Esophagus muscularis mucosa (tissue), 4 donors: ENCODE measurements around the gene PRKAR1B. TPM values are rescaled to one million over a fixed set of nuclear protein-coding genes. Genes with fewer than 3 reads are reported as not detected.

Source experiments
- DNase-seq: peaks from one replicate; pipeline ENCODE4 v3.0.0-alpha.2; 2017; ENCODE audit errors: extremely low spot score
- H3K27ac ChIP-seq, 4 donors: fragments of 200-600 bp; sonication (generic); replicated peaks in 1 of 4; 1 replicate in 3 of 4; 2 replicates in 1 of 4; pipeline ENCODE4 v1.5.1; 2016 to 2019; ENCODE audit warnings: mild to moderate bottlenecking in 1 of 4
- H3K27me3 ChIP-seq, 4 donors: fragments of 200-600 bp; sonication (generic); one replicate each; pipeline versions ENCODE4 v1.5.1 to v1.6.0; 2016 to 2019
- H3K36me3 ChIP-seq, 4 donors: fragments of 200-600 bp; sonication (generic); one replicate each; pipeline ENCODE4 v1.5.1; 2016 to 2019
- H3K4me1 ChIP-seq, 4 donors: fragments of 200-600 bp; sonication (generic); one replicate each; pipeline ENCODE4 v1.5.1; 2016 to 2019
- H3K4me3 ChIP-seq, 4 donors: fragments of 200-600 bp; sonication (generic); 1 replicate in 2 of 4; 2 replicates in 2 of 4; pipeline ENCODE4 v1.5.1; 2016 to 2019; ENCODE audit warnings: mild to moderate bottlenecking in 4 of 4, moderate library complexity in 1 of 4
- H3K9me3 ChIP-seq, 4 donors: fragments of 200-600 bp; sonication (generic); 1 replicate in 3 of 4; 2 replicates in 1 of 4; pipeline ENCODE4 v1.5.1; 2016 to 2019
- CTCF ChIP-seq, 3 experiments: fragments of 200-600 bp in 2 of 3; fragments of 450-650 bp in 1 of 3; sonication (generic) in 2 of 3; IDR thresholded peaks; one replicate each; pipeline ENCODE4 v1.5.1; 2017 to 2019; ENCODE audit warnings: antibody characterized with exemption in 3 of 3, mild to moderate bottlenecking in 2 of 3, moderate library complexity in 1 of 3
- EP300 ChIP-seq: sonication (generic); formaldehyde crosslinking; IDR thresholded peaks from one replicate; pipeline ENCODE4 v1.6.1; 2017; ENCODE audit warnings: antibody characterized with exemption
- POLR2A ChIP-seq: fragments of 450-650 bp; IDR thresholded peaks from one replicate; pipeline ENCODE4 v1.6.1; 2017; ENCODE audit warnings: antibody characterized with exemption, moderate library complexity, mild to moderate bottlenecking, low read depth
- POLR2AphosphoS5 ChIP-seq, 2 donors: sonication (generic); formaldehyde crosslinking; IDR thresholded peaks; one replicate each; pipeline ENCODE4 v1.6.1; 2017; ENCODE audit warnings: antibody characterized with exemption in 2 of 2
- WGBS: methylation state at CpG from one replicate; pipeline ENCODE4 v1.1.5; 2018; 5-methylcytosine and 5-hydroxymethylcytosine counted together
- intact Hi-C: fragments of 100-400 bp; cut with DNase I; formaldehyde crosslinking; loops from one replicate; pipeline ENCODE4 v1.15.1; 2023
- total RNA-seq, 4 donors: library from RNA; depleted of rRNA; stranded (reverse); fragments of >200 nt; gene quantifications; one replicate each; pipeline versions ENCODE4 v1.1.0 to v1.2.1, GENCODE V29; 2016

Gene PRKAR1B
- total RNA-seq, 4 donors from 2014 or later, result 15.4 to 46.9 (median 31.4) TPM

DNA sequence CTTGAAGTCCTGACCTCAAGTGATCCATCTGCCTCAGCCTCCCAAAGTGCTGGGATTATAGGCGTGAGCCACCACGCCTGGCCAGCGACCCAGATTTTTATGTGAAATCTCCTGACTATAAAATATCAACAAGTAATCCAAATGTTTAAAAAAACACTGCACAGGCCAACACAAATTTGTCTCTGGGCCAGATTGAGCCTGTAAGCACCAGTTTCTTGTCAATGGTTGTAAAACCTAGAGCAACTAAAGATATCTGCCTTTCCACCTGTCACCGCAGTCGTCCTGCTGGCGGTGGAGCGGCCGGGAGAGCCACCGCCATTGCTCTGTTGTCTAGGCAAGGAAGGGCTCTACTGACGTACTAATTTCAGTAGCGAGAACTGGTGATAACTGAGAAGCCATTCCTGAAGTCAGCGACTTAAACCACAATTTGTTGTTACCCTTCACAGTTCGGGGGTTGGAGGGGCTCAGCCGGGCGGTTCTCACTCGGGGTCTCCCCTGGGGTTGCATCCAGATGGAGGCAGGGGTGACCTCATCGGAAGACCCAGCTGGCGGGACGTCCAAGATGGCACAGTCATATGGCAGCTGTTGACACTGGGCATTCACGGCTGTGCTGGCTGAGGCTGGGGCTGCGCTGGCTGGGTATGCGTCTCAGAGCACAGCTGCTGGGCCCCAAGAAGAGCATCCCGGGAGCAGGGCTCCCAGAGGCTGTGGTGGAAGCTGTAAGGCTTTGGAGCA is 152.3 kb downstream of the PRKAR1B start:
- 75% methylated on average over 11 of the region's 23 CpGs for WGBS
- Histone ChIP-seq H3K27me3 (no peaks in the 10 kb centered on the region), H3K4me3 (no peak overlapping the region), H3K27ac (no peak overlapping the region), H3K4me1 (peaks cover 0 to 14% (median 4%) of the 10 kb centered on the region in 4 donors), H3K9me3 (no peaks in the 10 kb centered on the region), H3K36me3 (peaks cover 3 to 17% (median 16%) of the 10 kb centered on the region in 4 donors)
- DNase-seq, result no peak
- TF ChIP-seq POLR2AphosphoS5 (IDR thresholded peaks at IDR 0.05) (no peak), CTCF (IDR thresholded peaks at IDR 0.05) (no peak), POLR2A (no peak), EP300 (no peak)
- intact Hi-C loops, result no loop called here

- Histone ChIP-seq H3K36me3 (peaks cover 3 to 15% (median 14%) of the 10 kb centered on the region in 4 donors), H3K27me3 (no peaks in the 10 kb centered on the region), H3K9me3 (no peaks in the 10 kb centered on the region), H3K27ac (no peak overlapping the region), H3K4me3 (no peak overlapping the region), H3K4me1 (peaks cover 0 to 14% (median 5%) of the 10 kb centered on the region in 4 donors)
- DNase-seq, result no peak
- 94% methylated on average over 23 of the region's 23 CpGs for WGBS
- TF ChIP-seq POLR2A (no peak), POLR2AphosphoS5 (IDR thresholded peaks at IDR 0.05) (no peak), EP300 (no peak), CTCF (IDR thresholded peaks at IDR 0.05) (no peak)
- intact Hi-C loops, result no loop called here
Observed at GRCh38 chr7:573933-574381, 153.1 kb downstream of the PRKAR1B start.

DNA sequence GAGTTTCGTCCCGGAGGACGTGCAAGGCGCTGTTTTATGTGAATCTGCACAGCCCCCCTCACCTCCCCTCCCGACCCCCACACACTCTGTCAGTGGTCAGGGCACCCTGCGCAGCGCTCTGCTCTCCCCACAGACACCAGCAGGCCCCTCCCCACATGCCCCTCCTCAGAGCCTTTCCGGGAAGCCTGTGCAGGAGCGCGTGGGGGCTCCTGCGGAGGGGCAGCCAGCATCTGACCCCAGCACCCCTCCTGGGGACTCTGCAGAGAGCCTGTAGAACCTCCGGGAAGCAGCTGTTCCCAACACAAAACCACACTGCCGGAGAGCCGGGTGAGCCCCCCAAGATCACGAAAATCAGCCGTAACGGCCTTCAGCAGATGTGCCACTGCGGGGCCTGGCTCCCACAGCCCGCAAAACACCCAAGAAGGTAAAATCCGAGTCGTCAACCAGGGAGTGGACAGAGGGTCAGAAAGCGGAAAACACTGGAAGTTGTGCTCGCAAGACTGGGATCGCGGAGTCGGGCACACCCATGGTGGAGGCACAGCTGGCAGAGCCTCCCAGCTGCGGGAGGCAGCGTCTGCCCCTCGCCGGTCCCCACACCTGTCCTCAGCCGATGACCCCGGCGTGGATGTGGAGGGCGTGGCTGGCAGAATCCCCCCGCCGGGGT is 153.7 kb downstream of the PRKAR1B start:
- TF ChIP-seq POLR2AphosphoS5 (IDR thresholded peaks at IDR 0.05) (no peak), CTCF (IDR thresholded peaks at IDR 0.05) (no peak), EP300 (no peak), POLR2A (no peak)
- intact Hi-C loops, result no loop called here
- no peak for DNase-seq
- Histone ChIP-seq H3K4me3 (no peak overlapping the region), H3K36me3 (peaks cover 3 to 15% (median 11%) of the 10 kb centered on the region in 4 donors), H3K27me3 (no peaks in the 10 kb centered on the region), H3K9me3 (no peaks in the 10 kb centered on the region), H3K4me1 (peaks cover 0 to 14% (median 9%) of the 10 kb centered on the region in 4 donors), H3K27ac (no peak overlapping the region)
- 92% methylated on average over 25 of the region's 36 CpGs for WGBS

GRCh38 chr7:572416-573268 is 154.4 kb downstream of the PRKAR1B start:
- Histone ChIP-seq H3K9me3 (no peaks in the 10 kb centered on the region), H3K4me1 (peaks cover 0 to 16% (median 14%) of the 10 kb centered on the region in 4 donors), H3K36me3 (peaks cover 3 to 10% (median 6%) of the 10 kb centered on the region in 4 donors), H3K27ac (no peak overlapping the region), H3K4me3 (no peak overlapping the region), H3K27me3 (no peaks in the 10 kb centered on the region)
- TF ChIP-seq EP300 (no peak), CTCF (IDR thresholded peaks at IDR 0.05) (no peak), POLR2A (no peak), POLR2AphosphoS5 (IDR thresholded peaks at IDR 0.05) (no peak)
- DNase-seq, result no peak
- intact Hi-C loops, result no loop called here
- 89% methylated on average over 29 of the region's 45 CpGs for WGBS
